GM18861 (cell line): ENCODE data around the gene DNAJB12.
A peak's percentile ranks its signal among the peaks of the same experiment; 100 is the strongest.
"Not testable (repeated sequence)": the region's sequence is repeated elsewhere in the genome, so short reads cannot be mapped to it uniquely, and the experiment has no call there.

ENCODE experiments used
- ATAC-seq: cut with Tn5 transposase; IDR thresholded peaks from one replicate; pipeline ENCODE4 v1.9.1; 2021; ENCODE audit not compliant: unreplicated experiment

The DNAJB12 gene

GRCh38 chr10:72331575-72332422 lies 22.9 kb downstream of the DNAJB12 start:
- ATAC-seq, result peak; percentile 42

- ATAC-seq, result no peak
Measured at GRCh38 chr10:72330069-72330426, 24.7 kb downstream of the DNAJB12 start.

- ATAC-seq, result no peak
Measured at GRCh38 chr10:72329290-72330068, 25.2 kb downstream of the DNAJB12 start.

- no peak for ATAC-seq
Measured at GRCh38 chr10:72328829-72329204, 25.9 kb downstream of the DNAJB12 start.

GRCh38 chr10:72328045-72328828 lies 26.5 kb downstream of the DNAJB12 start:
- ATAC-seq, result no peak

GRCh38 chr10:72326665-72327603 lies 27.8 kb downstream of the DNAJB12 start:
- not testable (repeated sequence) for ATAC-seq

GRCh38 chr10:72325243-72326175 lies 29.2 kb downstream of the DNAJB12 start:
- not testable (repeated sequence) for ATAC-seq

GRCh38 chr10:72323771-72324191 lies 30.9 kb downstream of the DNAJB12 start:
- no peak for ATAC-seq

GRCh38 chr10:72323108-72323749 lies 31.5 kb downstream of the DNAJB12 start:
- no peak for ATAC-seq

- no peak for ATAC-seq
Measured at GRCh38 chr10:72322280-72323058, 32.2 kb downstream of the DNAJB12 start.

- ATAC-seq, result no peak
Measured at GRCh38 chr10:72322030-72322279, 32.8 kb downstream of the DNAJB12 start.

- ATAC-seq, result no peak
Measured at GRCh38 chr10:72321248-72322029, 33.3 kb downstream of the DNAJB12 start.

- peak; percentile 71 for ATAC-seq
Measured at GRCh38 chr10:72320676-72321247, 34.0 kb downstream of the DNAJB12 start.

- peak; percentile 49 for ATAC-seq
Measured at GRCh38 chr10:72319416-72320254, 35.1 kb downstream of the DNAJB12 start.

- ATAC-seq, result no peak
Measured at GRCh38 chr10:72318418-72319262, 36.1 kb downstream of the DNAJB12 start.
